Stimulated activated CD4-positive, alpha-beta T cell treated with anti-CD3 and anti-CD28 coated beads, Interleukin-2, amount 100 ng/mL, for 4 hours (primary cell): ENCODE results near the gene ECHDC1.
"Not testable (repeated sequence)": the region's sequence is repeated elsewhere in the genome, so short reads cannot be mapped to it uniquely, and the experiment has no call there.

Experiments used
- DNase-seq: peaks from one replicate; pipeline ENCODE4 v3.0.0-alpha.2; 2020; ENCODE audit warnings: low read depth

Gene ECHDC1

GRCh38 chr6:127342296-127342945, 988 bp downstream of the ECHDC1 start:
- no peak for DNase-seq

GRCh38 chr6:127341471-127342202, 1.8 kb downstream of the ECHDC1 start:
- DNase-seq, result no peak

GRCh38 chr6:127340171-127340570, 3.2 kb downstream of the ECHDC1 start:
- no peak for DNase-seq

DNA sequence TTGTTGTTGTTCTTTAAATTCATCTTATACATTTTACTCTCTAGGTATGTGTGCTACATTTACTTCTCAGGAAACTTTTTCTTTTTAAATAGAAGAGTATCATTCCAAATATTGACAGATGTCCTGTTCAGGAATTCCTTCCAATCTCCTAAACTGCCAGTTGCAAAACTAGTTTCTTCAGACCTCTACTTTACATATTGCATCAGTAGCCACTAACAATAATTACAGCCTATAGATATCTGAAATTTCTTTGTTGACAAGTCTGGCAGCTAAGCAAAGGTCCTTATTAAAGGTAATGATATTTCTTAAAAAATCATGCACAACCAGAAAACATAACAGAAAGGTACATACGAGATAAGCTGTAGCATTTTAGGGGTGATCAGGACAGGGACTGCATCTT, 4.5 kb downstream of the ECHDC1 start:
- DNase-seq, result no peak

DNA sequence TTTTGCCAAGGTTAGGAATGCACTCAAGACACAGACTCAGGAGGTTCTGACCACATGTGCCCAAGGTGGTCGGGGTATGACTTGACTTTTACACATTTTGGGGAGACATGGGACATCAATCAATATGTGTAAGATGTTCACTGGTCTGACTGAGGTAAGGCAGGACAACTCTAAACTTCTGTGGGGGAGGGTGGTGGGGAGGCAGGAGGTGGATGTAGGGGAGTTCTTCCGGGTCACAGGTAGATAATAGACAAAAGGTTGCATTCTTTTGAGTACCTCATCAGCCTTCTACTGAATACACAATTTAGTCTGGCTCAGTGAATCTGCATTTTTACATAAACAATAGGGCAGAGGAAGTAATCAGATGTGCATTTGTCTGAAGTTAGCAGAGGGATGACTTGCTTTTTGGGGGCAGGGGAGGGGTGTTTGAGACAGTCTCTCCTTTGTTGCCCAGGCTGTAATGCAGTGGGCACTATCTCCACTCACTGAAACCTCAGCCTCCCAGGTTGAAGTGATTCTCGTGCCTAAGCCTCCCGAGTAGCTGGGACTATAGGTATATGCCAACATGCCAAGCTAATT, 10.9 kb downstream of the ECHDC1 start:
- no peak for DNase-seq

DNA sequence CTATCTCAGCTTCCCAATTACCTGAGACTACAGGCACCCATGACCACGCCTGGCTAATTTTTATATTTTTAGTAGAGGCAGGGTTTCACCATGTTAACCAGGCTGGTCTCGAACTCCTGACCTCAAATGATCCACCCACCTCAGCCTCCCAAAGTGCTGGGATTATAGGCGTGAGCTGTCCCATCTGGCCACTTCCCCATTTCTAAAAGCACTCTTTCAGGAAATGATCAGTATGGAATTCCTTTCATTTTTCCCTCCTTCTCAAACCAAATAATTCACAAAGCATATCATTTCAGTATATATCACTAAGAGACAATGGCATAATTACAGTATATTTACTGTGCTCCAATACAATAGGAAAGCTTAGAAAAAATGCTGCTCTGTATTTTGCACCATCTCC, 12.2 kb downstream of the ECHDC1 start:
- not testable (repeated sequence) for DNase-seq

DNA sequence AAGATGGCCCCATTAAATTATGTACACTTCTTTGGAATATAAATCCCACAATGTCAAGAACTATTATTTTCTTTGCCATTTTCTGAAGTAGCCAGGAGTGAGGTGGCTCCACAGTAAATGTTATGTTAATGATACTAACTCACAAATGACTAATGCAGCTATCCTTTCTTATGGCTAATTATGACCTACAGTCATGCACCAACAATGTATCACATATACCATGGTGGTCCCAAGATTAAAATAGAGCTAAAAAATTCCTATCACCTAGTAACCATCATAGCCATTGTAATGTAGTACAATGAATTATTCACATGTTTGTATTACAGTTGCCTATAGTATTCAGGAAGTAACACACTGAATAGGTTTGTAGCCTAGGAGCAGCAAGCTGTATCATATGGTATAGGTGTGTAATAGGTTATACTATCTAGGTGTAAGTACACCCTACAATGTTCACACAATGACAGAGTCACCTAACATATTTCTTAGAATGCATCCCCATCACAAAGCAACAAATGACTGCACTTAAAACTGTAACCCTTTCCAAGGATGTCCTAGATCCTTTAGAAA, 15.3 kb downstream of the ECHDC1 start:
- no peak for DNase-seq

- no peak for DNase-seq
Measured at GRCh38 chr6:127319686-127320085, 23.7 kb downstream of the ECHDC1 start.

GRCh38 chr6:127317388-127318128, 25.9 kb downstream of the ECHDC1 start:
- no peak for DNase-seq

GRCh38 chr6:127305741-127306140, 37.7 kb downstream of the ECHDC1 start:
- DNase-seq, result no peak

- no peak for DNase-seq
Measured at GRCh38 chr6:127303917-127304316, 39.5 kb downstream of the ECHDC1 start.

DNA sequence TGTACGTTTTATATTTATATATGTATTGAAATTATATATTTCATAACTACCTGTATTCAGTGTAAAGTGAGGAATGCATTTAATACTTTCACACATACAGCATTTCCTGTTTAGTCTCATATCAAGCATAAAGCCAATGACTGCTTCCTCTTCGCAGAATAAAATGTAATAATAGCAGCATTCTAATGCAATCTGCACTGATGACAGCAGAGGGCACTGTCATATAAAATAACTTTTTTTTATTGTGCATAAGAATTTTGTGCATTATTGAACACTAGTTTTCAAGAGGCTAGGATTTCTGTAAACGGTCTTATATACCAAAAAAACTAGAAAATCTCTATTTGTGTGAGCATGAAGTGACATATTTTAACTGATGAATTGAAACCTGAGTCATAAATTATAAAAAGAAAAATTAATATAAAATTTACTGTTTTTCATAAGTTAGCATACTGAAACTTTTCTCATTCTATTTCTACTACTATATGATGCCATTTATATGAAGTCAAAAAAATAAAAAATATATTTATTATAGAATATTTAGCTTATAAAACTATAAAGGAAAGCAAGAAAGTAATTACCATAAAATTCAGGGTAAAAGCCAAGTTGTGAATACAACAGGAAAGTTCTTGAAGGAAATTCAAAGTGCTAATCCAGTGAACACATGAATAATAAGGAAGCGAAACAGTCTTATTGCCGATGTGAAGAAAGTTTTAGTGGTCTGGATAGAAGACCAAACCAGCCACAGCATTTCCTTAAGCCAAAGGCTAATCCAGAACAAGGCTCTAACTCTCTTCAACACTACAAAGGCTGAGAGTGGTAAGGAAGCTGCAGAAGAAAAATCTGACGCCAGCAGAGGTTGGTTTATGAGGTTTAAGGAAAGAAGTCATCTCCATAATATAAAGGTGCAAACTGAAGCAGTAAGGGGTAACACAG, 40.4 kb downstream of the ECHDC1 start:
- peak; percentile 30 for DNase-seq

DNA sequence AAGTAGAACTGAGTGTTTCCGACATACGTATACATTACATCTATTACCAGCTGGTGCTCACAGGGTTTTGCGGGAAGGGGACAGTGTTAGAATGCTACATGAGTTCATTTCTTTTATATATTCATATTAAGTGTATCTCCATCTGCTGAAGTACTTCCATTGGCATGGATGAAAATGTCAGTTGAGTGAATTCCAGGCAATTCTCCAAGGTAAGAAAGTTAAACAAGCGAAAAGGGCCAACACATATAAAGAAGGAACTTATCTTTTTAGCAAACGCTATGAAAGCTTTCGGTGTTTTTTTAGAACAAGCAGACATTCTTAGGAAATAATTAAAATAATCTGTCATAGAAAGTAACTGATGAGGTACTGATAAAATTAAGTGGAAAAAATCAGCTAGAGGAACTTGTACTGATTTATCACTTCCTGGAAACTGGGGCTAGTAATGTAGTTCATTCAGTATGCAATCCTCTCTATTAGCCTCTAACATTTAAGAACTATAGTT, 42.2 kb downstream of the ECHDC1 start:
- no peak for DNase-seq

DNA sequence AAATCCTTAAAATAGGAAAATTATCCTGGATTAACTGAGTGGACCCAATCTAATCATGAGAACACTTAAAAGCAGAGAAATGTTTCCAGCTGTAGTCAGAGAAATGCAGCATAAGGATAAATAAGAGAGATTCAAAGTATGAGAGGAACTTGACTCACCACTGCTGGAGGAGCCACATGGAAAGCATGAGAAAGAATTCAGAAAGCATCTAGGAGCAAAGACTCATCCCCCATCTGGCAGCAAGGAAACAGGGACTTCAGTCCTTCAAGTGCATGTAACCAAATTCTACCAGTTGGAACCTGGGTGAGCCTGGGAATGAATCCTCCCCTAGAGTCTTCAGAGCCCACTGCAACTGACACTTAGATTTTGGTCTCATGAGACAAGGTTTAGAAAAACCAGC, 43.0 kb downstream of the ECHDC1 start:
- no peak for DNase-seq

- DNase-seq, result no peak
Measured at GRCh38 chr6:127299522-127300240, 43.7 kb downstream of the ECHDC1 start.

- no peak for DNase-seq
Measured at GRCh38 chr6:127298475-127298874, 44.9 kb downstream of the ECHDC1 start.

DNA sequence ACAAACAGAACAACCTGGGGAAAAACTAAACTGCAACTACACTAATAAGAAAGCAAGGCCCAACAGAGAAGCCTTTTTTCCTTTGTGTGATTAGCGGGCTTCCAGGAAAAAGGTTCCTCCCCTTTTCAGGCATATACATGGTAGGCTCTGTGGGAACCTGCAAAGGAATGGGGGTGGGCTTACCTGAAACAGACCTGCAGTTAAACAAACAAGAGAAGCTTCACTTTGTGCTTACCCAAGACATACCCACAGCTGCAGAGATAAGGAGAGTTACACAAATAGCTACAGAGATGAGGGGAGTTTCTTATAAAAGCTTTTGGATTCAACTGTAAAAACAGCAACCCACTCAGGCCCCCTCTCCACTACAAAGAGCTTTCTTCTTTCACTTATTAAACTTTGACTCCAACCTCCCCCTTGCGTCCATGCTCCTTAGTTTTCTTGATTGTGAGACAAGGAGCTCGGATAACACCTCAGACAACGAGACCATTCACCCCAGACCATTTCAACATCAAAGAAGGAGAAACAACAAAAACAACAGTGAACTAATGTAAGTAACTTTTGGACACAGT, 45.8 kb downstream of the ECHDC1 start:
- no peak for DNase-seq

DNA sequence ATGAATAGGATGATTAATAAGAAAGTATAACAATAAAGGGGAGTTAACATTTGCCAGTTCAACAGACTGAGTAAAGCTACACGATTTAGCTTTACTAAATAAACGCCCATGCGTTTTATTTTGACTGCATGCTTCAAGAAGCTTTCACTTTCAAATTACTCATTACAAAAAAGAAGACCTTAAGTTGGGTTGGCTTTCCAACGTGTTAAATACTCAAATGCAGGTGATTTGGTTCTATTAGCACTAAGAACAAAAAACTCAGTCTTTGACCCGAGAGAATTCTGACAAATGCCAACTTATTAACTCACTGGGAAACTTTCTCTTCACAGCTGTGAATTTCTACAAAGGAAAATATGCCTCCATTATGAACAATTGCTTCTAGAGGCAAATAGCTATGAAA, 51.9 kb downstream of the ECHDC1 start:
- no peak for DNase-seq

DNA sequence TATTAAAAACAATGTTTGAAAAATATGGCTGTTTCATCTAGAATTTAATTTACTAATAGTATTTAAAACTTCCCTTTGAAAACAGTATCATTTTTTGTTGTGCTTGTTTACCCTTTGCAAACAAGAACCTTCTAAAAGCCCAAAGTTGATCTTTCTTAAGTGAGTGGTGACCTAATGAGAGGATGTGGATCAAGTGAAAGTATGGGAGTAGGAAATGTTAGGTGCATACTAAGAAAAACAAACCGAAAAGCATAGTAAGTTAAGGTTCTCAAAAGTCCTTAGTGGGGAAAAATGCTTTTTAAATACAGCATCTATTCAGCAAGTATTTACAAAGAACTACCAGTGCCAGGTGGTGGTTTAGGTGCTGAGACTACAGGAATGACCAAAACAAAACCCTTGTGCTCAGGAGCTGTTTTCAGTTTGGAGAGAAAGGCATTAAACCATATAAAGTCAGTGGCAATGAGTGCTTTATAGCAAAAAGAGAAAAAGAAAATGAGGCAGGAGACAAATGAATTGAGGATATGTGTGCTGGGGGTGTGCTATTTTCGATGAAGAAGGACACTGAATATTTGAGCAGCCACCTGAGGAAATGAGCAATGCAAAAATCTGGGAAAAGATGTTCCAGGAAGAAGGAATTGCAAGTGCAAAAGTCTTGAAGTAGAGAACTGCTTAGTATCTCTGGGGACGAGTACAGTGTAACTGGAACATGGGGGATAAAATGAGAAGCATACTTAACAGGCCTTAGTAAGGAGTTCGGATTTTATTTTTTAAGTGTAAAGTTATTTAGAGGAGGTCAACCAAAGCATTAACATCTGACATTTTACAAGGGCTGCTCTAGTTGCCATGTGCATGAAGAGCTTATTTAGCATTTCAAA, 52.8 kb downstream of the ECHDC1 start:
- DNase-seq, result no peak
